HepG2 (cell line): ENCODE results near the gene IL32. TPM values are rescaled to one million over a fixed set of nuclear protein-coding genes. Genes with fewer than 3 reads are reported as not detected.
A peak's percentile ranks its signal among the peaks of the same experiment; 100 is the strongest.

Experiments used
- ATAC-seq: fragments of 200-7000 bp; cut with Tn5 transposase; 3 replicates; pipeline ENCODE4 v1.9.1; 2020; ENCODE audit warnings: mild to moderate bottlenecking, moderate library complexity
- BruUV-seq: library from RNA; stranded (reverse); fragments of 400-500 nt; replicated peaks from 2 replicates; lab custom pipeline; 2021; lab: Mats Ljungman, UMichigan
- CTCF ChIA-PET: fragments of 300-600 bp; formaldehyde crosslinking; extraction: SDS; loops from one replicate; lab custom pipeline; 2021; ENCODE audit warnings: low total read pairs, inconsistent platforms, low intra/inter-chr PET ratio; lab: Yijun Ruan, JAX
- POLR2A ChIA-PET: fragments of 350-600 bp; sonication (Branson Sonifier 250); formaldehyde crosslinking; loops from one replicate; lab custom pipeline; 2020; ENCODE audit warnings: antibody characterized with exemption, inconsistent platforms; lab: Yijun Ruan, JAX
- DNase-seq: peaks from one replicate; pipeline ENCODE4 v3.0.0-alpha.2; 2015; ENCODE audit warnings: low spot score
- FAIRE-seq: peaks from 3 replicates; lab custom pipeline; 2011; peaks lifted over from hg19 to GRCh38; lab: Jason Lieb, UNC
- H2AFZ ChIP-seq: one replicate; pipeline ENCODE4 v1.6.1; 2011; ENCODE audit warnings: low read length, inconsistent platforms
- H3K27ac ChIP-seq: fragments of 300-600 bp; 3 replicates; pipeline ENCODE4 v1.8.0; 2011; ENCODE audit warnings: mixed run types, mild to moderate bottlenecking, mixed read lengths, low read length, inconsistent platforms; ENCODE audit not compliant: insufficient read depth; ENCODE audit errors: extremely low read length
- H3K27me3 ChIP-seq, 2 experiments: fragments of 200-600 bp in 1 of 2; 2 replicates in 1 of 2; 3 replicates in 1 of 2; pipeline versions ENCODE4 v1.6.0 to v1.8.0; 2011; ENCODE audit warnings: low read length in 2 of 2, mild to moderate bottlenecking in 2 of 2, moderate library complexity in 2 of 2, inconsistent platforms in 1 of 2; ENCODE audit not compliant: insufficient read depth in 2 of 2, control insufficient read depth in 1 of 2
- H3K36me3 ChIP-seq, 2 experiments: fragments of 200-600 bp in 1 of 2; replicated peaks in 1 of 2; 2 replicates in 1 of 2; 3 replicates in 1 of 2; pipeline versions ENCODE4 v1.5.1 to v1.8.0; 2011; ENCODE audit warnings: low read length in 2 of 2, inconsistent platforms in 1 of 2; ENCODE audit not compliant: insufficient read depth in 2 of 2, control insufficient read depth in 1 of 2
- H3K4me1 ChIP-seq: 2 replicates; pipeline ENCODE4 v1.5.1; 2012; ENCODE audit warnings: low read length, inconsistent platforms; ENCODE audit not compliant: insufficient read depth
- H3K4me2 ChIP-seq: 2 replicates; pipeline ENCODE4 v1.6.0; 2011; ENCODE audit warnings: low read depth, low read length, inconsistent platforms
- H3K4me3 ChIP-seq, 3 experiments: fragments of 200-600 bp in 1 of 3; sonication (generic), shearing (Covaris generic) in 1 of 3; replicated peaks in 1 of 3; 2 replicates each; pipeline ENCODE4 v1.5.1; 2011 to 2016; ENCODE audit warnings: low read length in 3 of 3, inconsistent platforms in 2 of 3, low read depth in 2 of 3, mild to moderate bottlenecking in 2 of 3, control low read depth in 1 of 3, mixed read lengths in 1 of 3; ENCODE audit not compliant: insufficient read depth in 1 of 3
- H3K79me2 ChIP-seq: one replicate; pipeline ENCODE4 v1.6.1; 2011; ENCODE audit warnings: low read length, inconsistent platforms; ENCODE audit not compliant: insufficient read depth
- H3K9ac ChIP-seq: 2 replicates; pipeline ENCODE4 v1.6.0; 2011; ENCODE audit warnings: mild to moderate bottlenecking, low read depth, low read length, inconsistent platforms; ENCODE audit not compliant: insufficient read depth
- H3K9me3 ChIP-seq: 2 replicates; pipeline ENCODE4 v1.5.1; 2012; ENCODE audit warnings: mild to moderate bottlenecking, low read length
- H4K20me1 ChIP-seq: 2 replicates; pipeline ENCODE4 v1.6.0; 2011; ENCODE audit warnings: inconsistent platforms, mild to moderate bottlenecking, low read length, moderate library complexity; ENCODE audit not compliant: insufficient read depth
- RFX5 ChIP-seq: IDR thresholded peaks from 2 replicates; pipeline ENCODE4 v1.6.1; 2011; ENCODE audit warnings: low read depth, low read length, improper control_type of control experiment
- ZFP37 ChIP-seq: sonication (generic); formaldehyde crosslinking; IDR thresholded peaks from 2 replicates; pipeline ENCODE4 v1.4.0; 2020; ENCODE audit warnings: missing genetic modification reagents, borderline replicate concordance
- ZNF121 ChIP-seq: sonication (generic); formaldehyde crosslinking; IDR thresholded peaks from 2 replicates; pipeline ENCODE4 v1.5.0; 2020; ENCODE audit warnings: mild to moderate bottlenecking, missing genetic modification reagents
- ZNF280D ChIP-seq: sonication (generic); formaldehyde crosslinking; IDR thresholded peaks from 2 replicates; pipeline ENCODE4 v1.5.1; 2020; ENCODE audit warnings: mild to moderate bottlenecking, missing genetic modification reagents
- whole genome bisulfite sequencing: methylation state at CpG from one replicate; pipeline ENCODE4 v1.1.6; 2017; ENCODE audit warnings: low lambda C conversion rate; 5-methylcytosine and 5-hydroxymethylcytosine counted together
- in situ Hi-C: cut with HindIII; loops from 2 replicates; pipeline ENCODE4 v1.10.0; 2017; ENCODE audit warnings: low pct_unique_long_range_greater_than_20kb; ENCODE audit not compliant: extremely low pct_ligation_motif_present
- intact Hi-C: fragments of 100-400 bp; cut with micrococcal nuclease; formaldehyde crosslinking; loops from one replicate; pipeline ENCODE4 v1.10.0; 2022; ENCODE audit not compliant: unreplicated experiment
- polyA plus RNA-seq, 8 experiments: library from polyadenylated mRNA; depleted of rRNA in 3 of 8; stranded (reverse) in 7 of 8; unstranded in 1 of 8; fragments of >200 nt; fragmentation: Illumina TruSeq in 4 of 8; extraction: Trizol in 4 of 8; gene quantifications; 2 replicates each; pipeline versions ENCODE4 v1.2.1 to v1.2.3, GENCODE V29; 2011 to 2016; ENCODE audit warnings: low read depth in 4 of 8, missing spikeins in 1 of 8, mixed read lengths in 1 of 8; ENCODE audit not compliant: insufficient read depth in 1 of 8
- total RNA-seq, 5 experiments: library from RNA; depleted of rRNA; stranded (reverse); fragments of >200 nt; fragmentation: Illumina TruSeq; extraction: Trizol; gene quantifications; 2 replicates each; pipeline ENCODE4 v1.2.3, GENCODE V29; 2016; ENCODE audit warnings: low read depth in 1 of 5

Gene IL32
- total and polyA plus RNA-seq, 2 of the 13 experiments (the other 11 are each of a cell fraction or from before 2014, with no cell fraction given): 115 to 165 TPM

DNA sequence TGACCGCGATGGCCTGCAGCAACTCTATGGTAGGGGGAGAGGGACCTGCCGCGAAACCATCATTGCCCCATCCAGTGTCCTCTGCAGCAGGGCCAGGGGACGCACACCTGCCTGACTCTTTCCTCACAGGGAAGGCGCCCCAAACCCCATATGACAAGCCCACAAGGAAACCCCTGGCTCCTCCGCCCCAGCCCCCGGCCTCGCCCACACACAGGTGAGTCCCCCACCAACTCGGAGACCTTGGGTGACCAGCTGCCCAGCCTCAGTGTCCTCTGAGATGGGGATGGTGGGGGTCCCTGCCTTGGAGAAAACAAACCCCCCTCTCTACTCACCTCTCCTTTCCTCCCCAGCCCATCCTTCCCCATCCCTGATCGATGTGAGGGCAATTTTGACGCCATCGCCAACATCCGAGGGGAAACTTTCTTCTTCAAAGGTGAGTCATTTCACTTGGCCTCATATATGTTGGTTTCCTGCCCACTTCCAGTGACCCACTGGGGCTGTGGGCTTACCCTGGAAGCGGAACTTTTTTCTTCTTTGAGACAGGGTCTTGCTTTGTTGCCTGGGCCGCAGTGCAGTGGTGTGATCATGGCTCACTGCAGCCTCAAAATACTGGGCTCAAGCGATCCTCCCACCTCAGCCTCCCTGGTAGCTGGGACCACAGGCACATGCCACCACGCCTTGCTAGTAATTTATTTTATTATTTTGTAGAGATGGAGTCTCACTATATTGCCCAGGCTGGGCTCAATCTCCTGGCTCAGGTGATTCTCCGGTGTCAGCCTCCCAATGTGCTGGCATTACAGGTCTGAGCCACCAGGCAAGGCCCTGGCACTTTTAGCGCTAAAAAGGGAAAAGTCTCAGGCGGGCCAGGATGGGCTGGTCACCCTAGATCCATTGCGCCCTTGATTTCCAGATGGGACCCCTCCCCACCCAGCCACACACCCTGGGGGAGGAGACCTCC lies 8.0 kb upstream of the IL32 start:
- intact Hi-C loops: loop anchor here (2.0 kb wide), 2 partner anchors 43 to 71 kb away; no protein-coding TSS in a partner anchor
- no peaks in the 10 kb centered on the region for H4K20me1 ChIP-seq
- peak overlapping the region; percentile 46; the same call in 1 of the 2 replicates for H3K9ac ChIP-seq
- no peaks in the 10 kb centered on the region for H3K9me3 ChIP-seq
- no peaks in the 10 kb centered on the region for H3K36me3 ChIP-seq
- in situ Hi-C loops: no loop called here
- H3K4me3 ChIP-seq: peak overlapping the region in 2 of 3 experiments; percentile 90 to 91; a peak in 3 of 6 replicates
- ChIA-PET POLR2A (interaction anchor here (1.3 to 3.0 kb wide), 3 partner anchors 30 to 72 kb away, joined by 3 to 30 read pairs (median 17); partner anchors contain the start of genes HCFC1R1 and THOC6), CTCF (no interaction called here)
- H2AFZ ChIP-seq: no peak overlapping the region
- TF ChIP-seq ZFP37 (no peak), ZNF280D (CRISPR knock-in tag) (no peak), RFX5 (no peak), ZNF121 (0 out of 2 replicates have a peak, but pooled peaks have one; percentile 18)
- FAIRE-seq (no peak), ATAC-seq (no peak), DNase-seq (no peak)
- no peak overlapping the region for H3K27ac ChIP-seq
- H3K4me2 ChIP-seq: peak overlapping the region; percentile 99
- H3K27me3 ChIP-seq: no peaks in the 10 kb centered on the region
- H3K4me1 ChIP-seq: peaks cover 14% of the 10 kb centered on the region
- no peaks in the 10 kb centered on the region for H3K79me2 ChIP-seq
- 94% methylated on average over 18 of the region's 22 CpGs for WGBS
- TSS peak; percentile 68 for BruUV-seq
